Panc1 (cell line): Measurements from ENCODE around the gene KCNA5. TPM values are rescaled to one million over a fixed set of nuclear protein-coding genes. Genes with fewer than 3 reads are reported as not detected.

Experiments
- ATAC-seq: fragments of 200-7000 bp; cut with Tn5 transposase; 2 replicates; pipeline ENCODE4 v1.9.1; 2020; ENCODE audit warnings: mild to moderate bottlenecking, moderate library complexity
- BruUV-seq: library from RNA; stranded (reverse); fragments of 400-500 nt; replicated peaks from 2 replicates; lab custom pipeline; 2021; lab: Mats Ljungman, UMichigan
- CTCF ChIA-PET: fragments of 300-600 bp; sonication (Branson Sonifier 250); formaldehyde crosslinking; loops from one replicate; lab custom pipeline; 2022; ENCODE audit warnings: antibody characterized with exemption; lab: Charles Lee
- POLR2A ChIA-PET: fragments of 300-600 bp; sonication (Branson Sonifier 250); formaldehyde crosslinking; loops from one replicate; lab custom pipeline; 2022; ENCODE audit warnings: antibody characterized with exemption; lab: Charles Lee
- DNase-seq: peaks from one replicate; pipeline ENCODE4 v3.0.0-alpha.2; 2010; ENCODE audit warnings: low read depth, low spot score
- H3K27ac ChIP-seq: 2 replicates; pipeline ENCODE4 v1.5.1; 2011; ENCODE audit warnings: mild to moderate bottlenecking, low read length, inconsistent platforms
- H3K27me3 ChIP-seq: fragments of 200-500 bp; sonication (Bioruptor generic); 2 replicates; pipeline ENCODE4 v1.6.0; 2014; ENCODE audit warnings: low read length, inconsistent platforms; ENCODE audit not compliant: control insufficient read depth, insufficient read depth
- H3K36me3 ChIP-seq: fragments of 200-500 bp; sonication (Bioruptor generic); 2 replicates; pipeline ENCODE4 v1.5.1; 2014; ENCODE audit warnings: inconsistent platforms, mild to moderate bottlenecking, low read length, moderate library complexity; ENCODE audit not compliant: control insufficient read depth, insufficient read depth
- H3K4me1 ChIP-seq: 2 replicates; pipeline ENCODE4 v1.5.1; 2011; ENCODE audit warnings: inconsistent platforms, mild to moderate bottlenecking, low read length, moderate library complexity; ENCODE audit not compliant: control insufficient read depth, insufficient read depth
- H3K4me3 ChIP-seq, 2 experiments: 2 replicates each; pipeline ENCODE4 v1.5.1; 2011 to 2012; ENCODE audit warnings: low read depth in 2 of 2, low read length in 2 of 2, mild to moderate bottlenecking in 2 of 2, inconsistent platforms in 1 of 2, moderate library complexity in 1 of 2
- H3K9me3 ChIP-seq: fragments of 200-500 bp; sonication (Bioruptor generic); 2 replicates; pipeline ENCODE4 v1.5.1; 2014; ENCODE audit warnings: low read depth, mild to moderate bottlenecking, inconsistent platforms, low read length, moderate library complexity; ENCODE audit not compliant: control insufficient read depth, insufficient read depth
- POLR2AphosphoS5 ChIP-seq: IDR thresholded peaks from 2 replicates; pipeline ENCODE4 v1.6.1; 2012; ENCODE audit warnings: mild to moderate bottlenecking, low read depth, low read length, moderate library complexity
- SIN3A ChIP-seq: IDR thresholded peaks from 2 replicates; pipeline ENCODE4 v1.6.1; 2012; ENCODE audit warnings: low read depth, mild to moderate bottlenecking, low read length, moderate library complexity, borderline replicate concordance; ENCODE audit not compliant: insufficient read depth
- TCF7L2 ChIP-seq: IDR thresholded peaks from 2 replicates; pipeline ENCODE4 v1.6.1; 2011; ENCODE audit warnings: mild to moderate bottlenecking, low read depth, low read length, inconsistent platforms
- in situ Hi-C: cut with HindIII; loops from 2 replicates; pipeline ENCODE4 v1.10.0; 2016; ENCODE audit warnings: low sequenced_read_pairs, low pct_unique_long_range_greater_than_20kb
- intact Hi-C: fragments of 100-400 bp; cut with micrococcal nuclease; formaldehyde crosslinking; loops from one replicate; pipeline ENCODE4 v1.10.0; 2022; ENCODE audit not compliant: unreplicated experiment
- total RNA-seq: library from RNA; stranded (reverse); gene quantifications from one replicate; pipeline ENCODE4 v1.2.1, GENCODE V29; 2021; ENCODE audit not compliant: unreplicated experiment
- TF ChIP-seq, protein P1 (sequence below): fragments of 450-650 bp; IDR thresholded peaks from 2 replicates; pipeline ENCODE4 v1.5.1; 2017; ENCODE audit warnings: mild to moderate bottlenecking
- TF ChIP-seq, protein P2 (sequence below), 2 experiments: IDR thresholded peaks; 2 replicates each; pipeline ENCODE4 v1.6.1; 2011 to 2012; ENCODE audit warnings: low read depth in 2 of 2, control low read depth in 1 of 2, low read length in 1 of 2, mild to moderate bottlenecking in 1 of 2, moderate library complexity in 1 of 2; ENCODE audit not compliant: insufficient read depth in 1 of 2

The KCNA5 gene
- total RNA-seq, 1 experiment from 2014 or later = not detected

DNA sequence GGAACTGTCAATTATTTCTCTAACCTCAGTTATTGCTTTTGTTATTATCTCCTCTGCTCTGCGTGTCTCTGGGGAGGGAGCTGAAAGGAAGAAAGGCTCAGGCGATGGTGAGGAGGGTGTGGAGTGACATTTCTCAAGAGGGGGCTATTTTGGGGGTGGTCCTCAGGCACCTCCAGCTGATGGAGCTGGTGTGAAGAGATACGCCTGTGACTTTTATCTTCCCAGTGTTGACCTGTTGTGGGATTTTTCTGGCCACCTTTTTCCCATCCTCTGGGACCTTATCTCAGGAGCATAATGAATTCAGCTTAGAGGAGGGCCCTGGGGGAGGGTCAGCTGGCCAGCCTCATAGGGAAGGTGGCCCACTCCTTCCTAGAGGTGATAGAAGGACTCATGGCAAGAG lies 26.4 kb downstream of the KCNA5 start:
- Histone ChIP-seq H3K36me3 (no peaks in the 10 kb centered on the region), H3K4me3 (no peak overlapping the region), H3K27me3 (no peaks in the 10 kb centered on the region), H3K4me1 (no peaks in the 10 kb centered on the region), H3K9me3 (no peaks in the 10 kb centered on the region), H3K27ac (no peak overlapping the region)
- DNase-seq = no peak
- in situ Hi-C loops = no loop called here
- no TSS peak for BruUV-seq
- no peak for TF ChIP-seq TCF7L2
- TF ChIP-seq POLR2AphosphoS5 = no peak
- TF ChIP-seq, protein P1, sequence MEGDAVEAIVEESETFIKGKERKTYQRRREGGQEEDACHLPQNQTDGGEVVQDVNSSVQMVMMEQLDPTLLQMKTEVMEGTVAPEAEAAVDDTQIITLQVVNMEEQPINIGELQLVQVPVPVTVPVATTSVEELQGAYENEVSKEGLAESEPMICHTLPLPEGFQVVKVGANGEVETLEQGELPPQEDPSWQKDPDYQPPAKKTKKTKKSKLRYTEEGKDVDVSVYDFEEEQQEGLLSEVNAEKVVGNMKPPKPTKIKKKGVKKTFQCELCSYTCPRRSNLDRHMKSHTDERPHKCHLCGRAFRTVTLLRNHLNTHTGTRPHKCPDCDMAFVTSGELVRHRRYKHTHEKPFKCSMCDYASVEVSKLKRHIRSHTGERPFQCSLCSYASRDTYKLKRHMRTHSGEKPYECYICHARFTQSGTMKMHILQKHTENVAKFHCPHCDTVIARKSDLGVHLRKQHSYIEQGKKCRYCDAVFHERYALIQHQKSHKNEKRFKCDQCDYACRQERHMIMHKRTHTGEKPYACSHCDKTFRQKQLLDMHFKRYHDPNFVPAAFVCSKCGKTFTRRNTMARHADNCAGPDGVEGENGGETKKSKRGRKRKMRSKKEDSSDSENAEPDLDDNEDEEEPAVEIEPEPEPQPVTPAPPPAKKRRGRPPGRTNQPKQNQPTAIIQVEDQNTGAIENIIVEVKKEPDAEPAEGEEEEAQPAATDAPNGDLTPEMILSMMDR = no peak
- no peak for TF ChIP-seq SIN3A
- TF ChIP-seq, protein P2, sequence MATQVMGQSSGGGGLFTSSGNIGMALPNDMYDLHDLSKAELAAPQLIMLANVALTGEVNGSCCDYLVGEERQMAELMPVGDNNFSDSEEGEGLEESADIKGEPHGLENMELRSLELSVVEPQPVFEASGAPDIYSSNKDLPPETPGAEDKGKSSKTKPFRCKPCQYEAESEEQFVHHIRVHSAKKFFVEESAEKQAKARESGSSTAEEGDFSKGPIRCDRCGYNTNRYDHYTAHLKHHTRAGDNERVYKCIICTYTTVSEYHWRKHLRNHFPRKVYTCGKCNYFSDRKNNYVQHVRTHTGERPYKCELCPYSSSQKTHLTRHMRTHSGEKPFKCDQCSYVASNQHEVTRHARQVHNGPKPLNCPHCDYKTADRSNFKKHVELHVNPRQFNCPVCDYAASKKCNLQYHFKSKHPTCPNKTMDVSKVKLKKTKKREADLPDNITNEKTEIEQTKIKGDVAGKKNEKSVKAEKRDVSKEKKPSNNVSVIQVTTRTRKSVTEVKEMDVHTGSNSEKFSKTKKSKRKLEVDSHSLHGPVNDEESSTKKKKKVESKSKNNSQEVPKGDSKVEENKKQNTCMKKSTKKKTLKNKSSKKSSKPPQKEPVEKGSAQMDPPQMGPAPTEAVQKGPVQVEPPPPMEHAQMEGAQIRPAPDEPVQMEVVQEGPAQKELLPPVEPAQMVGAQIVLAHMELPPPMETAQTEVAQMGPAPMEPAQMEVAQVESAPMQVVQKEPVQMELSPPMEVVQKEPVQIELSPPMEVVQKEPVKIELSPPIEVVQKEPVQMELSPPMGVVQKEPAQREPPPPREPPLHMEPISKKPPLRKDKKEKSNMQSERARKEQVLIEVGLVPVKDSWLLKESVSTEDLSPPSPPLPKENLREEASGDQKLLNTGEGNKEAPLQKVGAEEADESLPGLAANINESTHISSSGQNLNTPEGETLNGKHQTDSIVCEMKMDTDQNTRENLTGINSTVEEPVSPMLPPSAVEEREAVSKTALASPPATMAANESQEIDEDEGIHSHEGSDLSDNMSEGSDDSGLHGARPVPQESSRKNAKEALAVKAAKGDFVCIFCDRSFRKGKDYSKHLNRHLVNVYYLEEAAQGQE (IDR thresholded peaks at IDR 0.05; ENCODE audit: insufficient read depth in 1 of 2, low read depth in 2 of 2, low read length in 1 of 2) = no peak
- no peak for ATAC-seq
- intact Hi-C loops = no loop called here
- POLR2A ChIA-PET = no interaction called here
- CTCF ChIA-PET = no interaction called here

DNA sequence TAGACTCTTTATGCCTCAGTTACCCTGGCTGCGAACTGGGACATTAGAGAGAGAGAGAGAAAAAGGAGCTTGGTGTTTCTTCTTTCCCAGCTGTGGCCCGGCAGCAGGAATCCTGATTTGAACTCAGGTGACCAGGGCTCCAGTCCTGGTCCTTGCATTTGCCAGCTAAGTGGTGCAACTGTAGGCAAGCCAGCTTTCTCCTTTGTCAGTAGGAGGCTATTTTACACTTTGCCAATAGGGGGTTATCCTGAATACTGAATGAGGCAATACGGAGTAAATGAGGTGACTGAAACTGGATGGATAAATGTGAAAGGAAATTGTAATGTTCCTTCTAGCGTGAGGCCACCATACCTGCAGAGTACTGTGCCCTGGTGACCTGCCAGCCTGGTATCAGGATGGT lies 27.8 kb downstream of the KCNA5 start:
- POLR2A ChIA-PET = no interaction called here
- CTCF ChIA-PET = no interaction called here
- TF ChIP-seq, protein P1 = no peak
- TF ChIP-seq POLR2AphosphoS5 = no peak
- TF ChIP-seq TCF7L2 = no peak
- TF ChIP-seq, protein P2 (IDR thresholded peaks at IDR 0.05; ENCODE audit: insufficient read depth in 1 of 2, low read depth in 2 of 2, low read length in 1 of 2) = no peak
- no peak for TF ChIP-seq SIN3A
- intact Hi-C loops (no loop called here), in situ Hi-C loops (no loop called here)
- no TSS peak for BruUV-seq
- Histone ChIP-seq H3K27ac (no peak overlapping the region), H3K4me1 (no peaks in the 10 kb centered on the region), H3K27me3 (no peaks in the 10 kb centered on the region), H3K4me3 (no peak overlapping the region), H3K36me3 (no peaks in the 10 kb centered on the region), H3K9me3 (no peaks in the 10 kb centered on the region)
- DNase-seq = no peak
- no peak for ATAC-seq
